Esophagus muscularis mucosa (tissue), 3 donors: ENCODE measurements around the gene ASTN2.

Source experiments
- POLR2A ChIP-seq: fragments of 450-650 bp; IDR thresholded peaks from one replicate; pipeline ENCODE4 v1.6.1; 2017; ENCODE audit warnings: antibody characterized with exemption, moderate library complexity, mild to moderate bottlenecking, low read depth
- POLR2AphosphoS5 ChIP-seq, 2 donors: sonication (generic); formaldehyde crosslinking; IDR thresholded peaks; one replicate each; pipeline ENCODE4 v1.6.1; 2017; ENCODE audit warnings: antibody characterized with exemption in 2 of 2
- TF ChIP-seq, protein P1 (sequence below), 3 experiments: fragments of 200-600 bp in 2 of 3; fragments of 450-650 bp in 1 of 3; sonication (generic) in 2 of 3; IDR thresholded peaks; one replicate each; pipeline ENCODE4 v1.5.1; 2017 to 2019; ENCODE audit warnings: antibody characterized with exemption in 3 of 3, mild to moderate bottlenecking in 2 of 3, moderate library complexity in 1 of 3

- TF ChIP-seq POLR2A = no peak
- TF ChIP-seq, protein P1, sequence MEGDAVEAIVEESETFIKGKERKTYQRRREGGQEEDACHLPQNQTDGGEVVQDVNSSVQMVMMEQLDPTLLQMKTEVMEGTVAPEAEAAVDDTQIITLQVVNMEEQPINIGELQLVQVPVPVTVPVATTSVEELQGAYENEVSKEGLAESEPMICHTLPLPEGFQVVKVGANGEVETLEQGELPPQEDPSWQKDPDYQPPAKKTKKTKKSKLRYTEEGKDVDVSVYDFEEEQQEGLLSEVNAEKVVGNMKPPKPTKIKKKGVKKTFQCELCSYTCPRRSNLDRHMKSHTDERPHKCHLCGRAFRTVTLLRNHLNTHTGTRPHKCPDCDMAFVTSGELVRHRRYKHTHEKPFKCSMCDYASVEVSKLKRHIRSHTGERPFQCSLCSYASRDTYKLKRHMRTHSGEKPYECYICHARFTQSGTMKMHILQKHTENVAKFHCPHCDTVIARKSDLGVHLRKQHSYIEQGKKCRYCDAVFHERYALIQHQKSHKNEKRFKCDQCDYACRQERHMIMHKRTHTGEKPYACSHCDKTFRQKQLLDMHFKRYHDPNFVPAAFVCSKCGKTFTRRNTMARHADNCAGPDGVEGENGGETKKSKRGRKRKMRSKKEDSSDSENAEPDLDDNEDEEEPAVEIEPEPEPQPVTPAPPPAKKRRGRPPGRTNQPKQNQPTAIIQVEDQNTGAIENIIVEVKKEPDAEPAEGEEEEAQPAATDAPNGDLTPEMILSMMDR (IDR thresholded peaks at IDR 0.05) = no peak
- no peak for TF ChIP-seq POLR2AphosphoS5 (IDR thresholded peaks at IDR 0.05)
Observed at GRCh38 chr9:116940614-116941215, 474.1 kb downstream of the ASTN2 start.
